ENCODE results near the gene CFAP107.

- TF ChIP-seq, protein P1, sequence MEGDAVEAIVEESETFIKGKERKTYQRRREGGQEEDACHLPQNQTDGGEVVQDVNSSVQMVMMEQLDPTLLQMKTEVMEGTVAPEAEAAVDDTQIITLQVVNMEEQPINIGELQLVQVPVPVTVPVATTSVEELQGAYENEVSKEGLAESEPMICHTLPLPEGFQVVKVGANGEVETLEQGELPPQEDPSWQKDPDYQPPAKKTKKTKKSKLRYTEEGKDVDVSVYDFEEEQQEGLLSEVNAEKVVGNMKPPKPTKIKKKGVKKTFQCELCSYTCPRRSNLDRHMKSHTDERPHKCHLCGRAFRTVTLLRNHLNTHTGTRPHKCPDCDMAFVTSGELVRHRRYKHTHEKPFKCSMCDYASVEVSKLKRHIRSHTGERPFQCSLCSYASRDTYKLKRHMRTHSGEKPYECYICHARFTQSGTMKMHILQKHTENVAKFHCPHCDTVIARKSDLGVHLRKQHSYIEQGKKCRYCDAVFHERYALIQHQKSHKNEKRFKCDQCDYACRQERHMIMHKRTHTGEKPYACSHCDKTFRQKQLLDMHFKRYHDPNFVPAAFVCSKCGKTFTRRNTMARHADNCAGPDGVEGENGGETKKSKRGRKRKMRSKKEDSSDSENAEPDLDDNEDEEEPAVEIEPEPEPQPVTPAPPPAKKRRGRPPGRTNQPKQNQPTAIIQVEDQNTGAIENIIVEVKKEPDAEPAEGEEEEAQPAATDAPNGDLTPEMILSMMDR (IDR thresholded peaks at IDR 0.05) = no peak
- TF ChIP-seq POLR2AphosphoS5 (IDR thresholded peaks at IDR 0.05; ENCODE audit: low read depth, low read length) = no peak
- TF ChIP-seq SIN3A (IDR thresholded peaks at IDR 0.05; ENCODE audit: borderline replicate concordance, insufficient read depth, low read depth, low read length) = no peak
- TF ChIP-seq, protein P2, sequence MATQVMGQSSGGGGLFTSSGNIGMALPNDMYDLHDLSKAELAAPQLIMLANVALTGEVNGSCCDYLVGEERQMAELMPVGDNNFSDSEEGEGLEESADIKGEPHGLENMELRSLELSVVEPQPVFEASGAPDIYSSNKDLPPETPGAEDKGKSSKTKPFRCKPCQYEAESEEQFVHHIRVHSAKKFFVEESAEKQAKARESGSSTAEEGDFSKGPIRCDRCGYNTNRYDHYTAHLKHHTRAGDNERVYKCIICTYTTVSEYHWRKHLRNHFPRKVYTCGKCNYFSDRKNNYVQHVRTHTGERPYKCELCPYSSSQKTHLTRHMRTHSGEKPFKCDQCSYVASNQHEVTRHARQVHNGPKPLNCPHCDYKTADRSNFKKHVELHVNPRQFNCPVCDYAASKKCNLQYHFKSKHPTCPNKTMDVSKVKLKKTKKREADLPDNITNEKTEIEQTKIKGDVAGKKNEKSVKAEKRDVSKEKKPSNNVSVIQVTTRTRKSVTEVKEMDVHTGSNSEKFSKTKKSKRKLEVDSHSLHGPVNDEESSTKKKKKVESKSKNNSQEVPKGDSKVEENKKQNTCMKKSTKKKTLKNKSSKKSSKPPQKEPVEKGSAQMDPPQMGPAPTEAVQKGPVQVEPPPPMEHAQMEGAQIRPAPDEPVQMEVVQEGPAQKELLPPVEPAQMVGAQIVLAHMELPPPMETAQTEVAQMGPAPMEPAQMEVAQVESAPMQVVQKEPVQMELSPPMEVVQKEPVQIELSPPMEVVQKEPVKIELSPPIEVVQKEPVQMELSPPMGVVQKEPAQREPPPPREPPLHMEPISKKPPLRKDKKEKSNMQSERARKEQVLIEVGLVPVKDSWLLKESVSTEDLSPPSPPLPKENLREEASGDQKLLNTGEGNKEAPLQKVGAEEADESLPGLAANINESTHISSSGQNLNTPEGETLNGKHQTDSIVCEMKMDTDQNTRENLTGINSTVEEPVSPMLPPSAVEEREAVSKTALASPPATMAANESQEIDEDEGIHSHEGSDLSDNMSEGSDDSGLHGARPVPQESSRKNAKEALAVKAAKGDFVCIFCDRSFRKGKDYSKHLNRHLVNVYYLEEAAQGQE (IDR thresholded peaks at IDR 0.05; ENCODE audit: insufficient read depth in 1 of 2, low read depth in 2 of 2, low read length in 1 of 2) = no peak
- TF ChIP-seq TCF7L2 (IDR thresholded peaks at IDR 0.05; ENCODE audit: low read depth, low read length) = no peak
These were observed 26.5 kb downstream of the CFAP107 start for GRCh38 chr1:12772520-12772919.

Measured in Panc1 (cell line).